OCI-LY1 (cell line): ENCODE data around the gene WNK2.

Experiments used
- H2AFZ ChIP-seq: fragments of 200-600 bp; sonication (generic), shearing (Covaris generic); 2 replicates; pipeline ENCODE4 v1.6.0; 2014; ENCODE audit warnings: antibody characterized with exemption, mild to moderate bottlenecking, low read length
- H3F3A ChIP-seq: fragments of 200-600 bp; sonication (generic), shearing (Covaris generic); 2 replicates; pipeline ENCODE4 v1.6.0; 2014; ENCODE audit warnings: mild to moderate bottlenecking, antibody characterized with exemption, low read length, moderate library complexity; ENCODE audit not compliant: insufficient read depth
- H3K27ac ChIP-seq: fragments of 200-600 bp; sonication (generic); 2 replicates; pipeline ENCODE4 v1.5.1; 2014; ENCODE audit warnings: low read length, mixed run types, mild to moderate bottlenecking, low read depth; ENCODE audit not compliant: poor library complexity, severe bottlenecking
- H3K27me3 ChIP-seq: fragments of 200-600 bp; sonication (generic); 2 replicates; pipeline ENCODE4 v1.6.0; 2014; ENCODE audit warnings: antibody characterized with exemption, mild to moderate bottlenecking, low read length, moderate library complexity; ENCODE audit not compliant: insufficient read depth
- H3K36me3 ChIP-seq: fragments of 200-600 bp; sonication (generic); 2 replicates; pipeline ENCODE4 v1.6.1; 2014; ENCODE audit warnings: mild to moderate bottlenecking, antibody characterized with exemption, low read length, moderate library complexity, mixed read lengths; ENCODE audit not compliant: insufficient read depth
- H3K4me1 ChIP-seq: fragments of 200-600 bp; sonication (generic); 2 replicates; pipeline ENCODE4 v1.5.1; 2014; ENCODE audit warnings: mild to moderate bottlenecking, low read length, moderate library complexity; ENCODE audit not compliant: insufficient read depth, severe bottlenecking
- H3K4me2 ChIP-seq: fragments of 200-600 bp; sonication (generic), shearing (Covaris generic); 2 replicates; pipeline ENCODE4 v1.6.1; 2014; ENCODE audit warnings: low read length
- H3K4me3 ChIP-seq: fragments of 200-600 bp; sonication (generic); 2 replicates; pipeline ENCODE4 v1.5.1; 2014; ENCODE audit warnings: low read length, low read depth, mild to moderate bottlenecking, mixed read lengths; ENCODE audit not compliant: poor library complexity, severe bottlenecking
- H3K79me2 ChIP-seq: fragments of 200-600 bp; shearing (Covaris generic); 2 replicates; pipeline ENCODE4 v1.6.1; 2016; ENCODE audit warnings: mixed run types, low read length, mixed read lengths; ENCODE audit not compliant: insufficient read depth
- H3K9ac ChIP-seq: fragments of 200-600 bp; sonication (generic), shearing (Covaris generic); 2 replicates; pipeline ENCODE4 v1.6.1; 2014; ENCODE audit warnings: mild to moderate bottlenecking, low read length, mixed read lengths
- H3K9me2 ChIP-seq: fragments of 200-600 bp; sonication (generic), shearing (Covaris generic); 2 replicates; pipeline ENCODE4 v1.6.1; 2014; ENCODE audit warnings: low read depth, mild to moderate bottlenecking, low read length, mixed read lengths
- H3K9me3 ChIP-seq: fragments of 200-600 bp; shearing (Covaris generic); 2 replicates; pipeline ENCODE4 v1.6.1; 2014; ENCODE audit warnings: low read length, mixed read lengths
- H4K20me1 ChIP-seq: fragments of 200-600 bp; sonication (generic), shearing (Covaris generic); 2 replicates; pipeline ENCODE4 v1.6.0; 2016; ENCODE audit warnings: mild to moderate bottlenecking, low read length; ENCODE audit not compliant: insufficient read depth
- CTCF ChIP-seq: fragments of 200-600 bp; sonication (generic), shearing (Covaris generic); IDR thresholded peaks from 2 replicates; pipeline ENCODE4 v1.5.1; 2017; ENCODE audit warnings: mild to moderate bottlenecking, antibody characterized with exemption, low read length, moderate library complexity, mixed read lengths
- EZH2 ChIP-seq: fragments of 200-600 bp; sonication (generic), shearing (Covaris generic); IDR thresholded peaks from 2 replicates; pipeline ENCODE4 v1.8.0; 2017; ENCODE audit warnings: borderline replicate concordance, mixed run types, mild to moderate bottlenecking, antibody characterized with exemption, low read length, moderate library complexity, mixed read lengths

Gene WNK2

DNA sequence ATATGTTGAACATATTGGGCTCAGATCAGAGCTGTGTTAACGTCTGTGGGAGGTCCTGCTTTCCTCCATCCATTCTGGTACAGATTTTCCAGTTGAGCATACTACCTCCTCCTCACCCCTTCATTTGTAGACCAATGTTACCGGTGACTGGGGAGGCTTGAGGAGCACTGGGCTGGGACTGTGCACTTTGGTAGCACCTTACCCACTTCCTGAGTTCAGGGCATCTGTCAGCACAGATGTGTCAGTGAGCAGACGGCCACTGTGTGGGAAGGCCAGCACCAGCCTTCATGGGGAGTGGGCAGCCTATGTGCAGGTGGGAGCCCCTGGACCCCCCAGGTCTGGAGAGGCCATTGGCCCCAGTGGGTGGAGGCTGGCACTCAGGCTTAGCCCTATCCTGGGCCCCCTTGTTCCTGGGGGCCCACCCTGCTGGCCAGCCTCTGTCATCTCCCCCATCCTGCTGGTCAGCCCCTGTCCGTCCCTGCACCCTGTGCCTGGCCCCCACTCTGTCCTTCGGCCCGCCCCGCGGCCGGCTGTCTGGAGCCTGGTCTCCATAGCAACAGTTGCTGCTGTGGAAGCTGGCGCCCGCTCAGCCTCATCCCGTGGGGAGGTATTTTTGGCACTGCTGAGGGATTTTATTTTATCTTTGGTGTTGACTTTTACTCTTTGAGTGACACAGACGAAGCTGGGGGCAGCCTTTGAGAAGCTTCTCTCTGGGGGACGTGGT is 21.3 kb downstream of the WNK2 start:
- Histone ChIP-seq H3K27me3 (no peaks in the 10 kb centered on the region), H3K9me2 (no peaks in the 10 kb centered on the region), H3K4me2 (no peak overlapping the region), H3F3A (no peaks in the 10 kb centered on the region), H4K20me1 (no peaks in the 10 kb centered on the region), H3K27ac (no peak overlapping the region), H3K36me3 (no peaks in the 10 kb centered on the region), H3K79me2 (no peaks in the 10 kb centered on the region), H3K9ac (no peak overlapping the region), H3K9me3 (no peaks in the 10 kb centered on the region), H3K4me3 (no peak overlapping the region), H3K4me1 (no peaks in the 10 kb centered on the region), H2AFZ (no peak overlapping the region)
- no peak for TF ChIP-seq EZH2
- TF ChIP-seq CTCF = no peak

DNA sequence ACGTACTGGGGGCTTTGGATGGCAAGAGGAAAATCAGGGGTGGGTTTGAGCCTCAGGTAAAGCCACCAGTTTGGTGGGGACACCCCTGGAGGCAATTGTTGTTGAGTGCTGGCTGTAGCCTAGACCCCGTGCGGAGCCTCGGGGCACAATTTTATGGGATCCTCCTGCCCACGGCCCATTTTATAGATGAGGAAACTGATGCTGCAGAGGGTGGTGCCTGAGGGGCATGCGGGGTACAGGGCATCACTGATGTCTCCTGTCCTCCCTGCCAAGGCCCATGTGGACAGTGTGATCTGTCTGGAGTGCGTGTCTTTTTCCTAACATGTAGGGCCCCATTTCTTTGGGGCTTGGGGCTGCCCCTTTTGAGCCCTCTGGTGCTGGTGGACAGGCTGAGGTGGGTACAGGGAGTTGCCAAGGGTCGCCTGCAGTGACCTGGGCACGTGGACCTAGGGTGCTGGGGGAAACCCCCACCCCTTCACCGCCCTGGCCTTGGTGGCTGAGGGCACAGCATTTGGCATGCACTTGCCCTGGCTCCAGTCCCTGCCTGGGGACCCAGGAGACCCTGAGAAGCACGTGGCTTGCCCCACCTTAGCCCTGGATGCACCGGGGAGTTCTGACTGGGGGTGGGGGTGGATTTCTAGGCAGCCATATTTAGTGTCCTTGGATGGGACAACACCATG is 22.1 kb downstream of the WNK2 start:
- H3K79me2 ChIP-seq = no peaks in the 10 kb centered on the region
- H3K27ac ChIP-seq = no peak overlapping the region
- H3K4me2 ChIP-seq = no peak overlapping the region
- H4K20me1 ChIP-seq = no peaks in the 10 kb centered on the region
- no peaks in the 10 kb centered on the region for H3F3A ChIP-seq
- no peaks in the 10 kb centered on the region for H3K4me1 ChIP-seq
- no peak overlapping the region for H2AFZ ChIP-seq
- no peak for TF ChIP-seq CTCF
- TF ChIP-seq EZH2 = no peak
- H3K27me3 ChIP-seq = no peaks in the 10 kb centered on the region
- H3K9me3 ChIP-seq = no peaks in the 10 kb centered on the region
- no peak overlapping the region for H3K9ac ChIP-seq
- H3K4me3 ChIP-seq = no peak overlapping the region
- H3K9me2 ChIP-seq = no peaks in the 10 kb centered on the region
- H3K36me3 ChIP-seq = no peaks in the 10 kb centered on the region

GRCh38 chr9:93206576-93207155 is 22.7 kb downstream of the WNK2 start:
- H3K27ac ChIP-seq = no peak overlapping the region
- no peak overlapping the region for H3K9ac ChIP-seq
- no peaks in the 10 kb centered on the region for H3K9me2 ChIP-seq
- no peak for TF ChIP-seq EZH2
- no peak for TF ChIP-seq CTCF
- H3K36me3 ChIP-seq = no peaks in the 10 kb centered on the region
- H2AFZ ChIP-seq = no peak overlapping the region
- no peaks in the 10 kb centered on the region for H3K4me1 ChIP-seq
- H3F3A ChIP-seq = no peaks in the 10 kb centered on the region
- H3K9me3 ChIP-seq = no peaks in the 10 kb centered on the region
- H3K4me2 ChIP-seq = no peak overlapping the region
- H3K4me3 ChIP-seq = no peak overlapping the region
- H3K27me3 ChIP-seq = no peaks in the 10 kb centered on the region
- no peaks in the 10 kb centered on the region for H3K79me2 ChIP-seq
- no peaks in the 10 kb centered on the region for H4K20me1 ChIP-seq
